Endothelial cell of umbilical vein (primary cell): ENCODE data around the gene IMPDH2. TPM values are rescaled to one million over a fixed set of nuclear protein-coding genes. Genes with fewer than 3 reads are reported as not detected.

Experiments used
- BruUV-seq: library from RNA; stranded (reverse); fragments of 400-500 nt; replicated peaks from 2 replicates; lab custom pipeline; 2021; lab: Mats Ljungman, UMichigan
- CTCF ChIA-PET: fragments of 300-600, 350-600 bp; sonication (Branson Sonifier 250); formaldehyde crosslinking; loops from one replicate; lab custom pipeline; 2021; ENCODE audit warnings: antibody characterized with exemption, inconsistent platforms; lab: Charles Lee
- POLR2A ChIA-PET: fragments of 300-600, 350-600 bp; sonication (Branson Sonifier 250); formaldehyde crosslinking; loops from one replicate; lab custom pipeline; 2021; ENCODE audit warnings: antibody characterized with exemption, inconsistent platforms; lab: Charles Lee
- DNase-seq: peaks from one replicate; pipeline ENCODE4 v3.0.0-alpha.2; 2011; ENCODE audit warnings: low read depth, low spot score
- FAIRE-seq: peaks from 2 replicates; lab custom pipeline; 2011; peaks lifted over from hg19 to GRCh38; lab: Jason Lieb, UNC
- H2AFZ ChIP-seq: 2 replicates; pipeline ENCODE4 v1.6.0; 2012; ENCODE audit warnings: low read depth, low read length, control low read depth, inconsistent platforms
- H3K27ac ChIP-seq: 2 replicates; pipeline ENCODE4 v1.5.1; 2011; ENCODE audit warnings: low read depth, mild to moderate bottlenecking, control low read depth, low read length, moderate library complexity; ENCODE audit not compliant: insufficient read depth
- H3K27me3 ChIP-seq, 2 experiments: 2 replicates each; pipeline versions ENCODE4 v1.6.0 to v1.6.1; 2011; ENCODE audit warnings: low read length in 2 of 2, mixed read lengths in 1 of 2; ENCODE audit not compliant: control insufficient read depth in 2 of 2, insufficient read depth in 2 of 2
- H3K36me3 ChIP-seq, 2 experiments: 2 replicates in 1 of 2; 3 replicates in 1 of 2; pipeline ENCODE4 v1.5.1; 2011; ENCODE audit warnings: low read length in 2 of 2, mild to moderate bottlenecking in 1 of 2, moderate library complexity in 1 of 2; ENCODE audit not compliant: control insufficient read depth in 2 of 2, insufficient read depth in 2 of 2; ENCODE audit errors: extremely low read depth in 1 of 2
- H3K4me1 ChIP-seq: 3 replicates; pipeline ENCODE4 v1.5.1; 2011; ENCODE audit warnings: mild to moderate bottlenecking, low read length; ENCODE audit not compliant: control insufficient read depth, insufficient read depth; ENCODE audit errors: extremely low read depth
- H3K4me2 ChIP-seq: 2 replicates; pipeline ENCODE4 v1.6.1; 2011; ENCODE audit warnings: low read length, control low read depth, mixed read lengths; ENCODE audit not compliant: insufficient read depth
- H3K4me3 ChIP-seq, 3 experiments: fragments of 200-600 bp in 1 of 3; sonication (generic), shearing (Covaris generic) in 1 of 3; replicated peaks in 1 of 3; 2 replicates each; pipeline ENCODE4 v1.5.1; 2011 to 2016; ENCODE audit warnings: control low read depth in 3 of 3, low read length in 3 of 3, mild to moderate bottlenecking in 2 of 3, inconsistent platforms in 1 of 3, low read depth in 1 of 3, moderate library complexity in 1 of 3; ENCODE audit not compliant: insufficient read depth in 1 of 3
- H3K79me2 ChIP-seq: 2 replicates; pipeline ENCODE4 v1.6.0; 2012; ENCODE audit warnings: low read length, inconsistent platforms; ENCODE audit not compliant: control insufficient read depth, insufficient read depth
- H3K9ac ChIP-seq: replicated peaks from 2 replicates; pipeline ENCODE3; 2011; ENCODE audit warnings: low read length, control low read depth; ENCODE audit not compliant: insufficient read depth; ENCODE audit errors: extremely low read depth
- H3K9me1 ChIP-seq: replicated peaks from 3 replicates; pipeline ENCODE4 v1.6.0; 2011; ENCODE audit warnings: mild to moderate bottlenecking, low read length; ENCODE audit not compliant: control insufficient read depth, insufficient read depth; ENCODE audit errors: extremely low read depth
- H3K9me3 ChIP-seq: replicated peaks from 2 replicates; pipeline ENCODE4 v1.5.1; 2012; ENCODE audit warnings: low read length, inconsistent platforms; ENCODE audit not compliant: control insufficient read depth, insufficient read depth
- H4K20me1 ChIP-seq: replicated peaks from 2 replicates; pipeline ENCODE3; 2011; ENCODE audit warnings: mild to moderate bottlenecking, low read length; ENCODE audit not compliant: control insufficient read depth, insufficient read depth; ENCODE audit errors: extremely low read depth
- EZH2 ChIP-seq: IDR thresholded peaks from 2 replicates; pipeline ENCODE4 v1.6.1; 2012; ENCODE audit warnings: borderline replicate concordance, low read depth, mild to moderate bottlenecking, moderate library complexity, low read length, inconsistent platforms; ENCODE audit not compliant: severe bottlenecking
- FOS ChIP-seq: IDR thresholded peaks from 2 replicates; pipeline ENCODE4 v1.6.1; 2011; ENCODE audit warnings: mild to moderate bottlenecking, low read length, moderate library complexity, borderline replicate concordance; ENCODE audit not compliant: insufficient read depth
- GATA2 ChIP-seq: IDR thresholded peaks from 2 replicates; pipeline ENCODE4 v1.7.0; 2011; ENCODE audit warnings: low read depth, mild to moderate bottlenecking, moderate library complexity, mixed read lengths, low read length; ENCODE audit not compliant: insufficient read length, insufficient read depth
- JUN ChIP-seq: IDR thresholded peaks from 2 replicates; pipeline ENCODE4 v1.6.1; 2011; ENCODE audit warnings: borderline replicate concordance, low read depth; ENCODE audit not compliant: insufficient read length, insufficient read depth
- MYC ChIP-seq: IDR thresholded peaks from one replicate; pipeline ENCODE4 v1.6.1; 2011; ENCODE audit warnings: mild to moderate bottlenecking, low read depth, low read length
- POLR2A ChIP-seq: IDR thresholded peaks from 2 replicates; pipeline ENCODE4 v1.6.1; 2012; ENCODE audit warnings: low read depth, mild to moderate bottlenecking, control low read depth, low read length
- POLR2AphosphoS5 ChIP-seq: IDR thresholded peaks from 2 replicates; pipeline ENCODE4 v1.6.1; 2012; ENCODE audit warnings: low read depth, mild to moderate bottlenecking, control low read depth, low read length, moderate library complexity; ENCODE audit not compliant: insufficient read depth
- dilution Hi-C: fragments of 300-500 bp; cut with MboI; formaldehyde crosslinking; loops from one replicate; pipeline ENCODE4 v1.15.0; 2019; ENCODE audit warnings: low sequenced_read_pairs; ENCODE audit not compliant: extremely low pct_ligation_motif_present
- intact Hi-C: fragments of 100-400 bp; cut with micrococcal nuclease; formaldehyde crosslinking; loops from one replicate; pipeline ENCODE4 v1.10.0; 2022
- polyA plus RNA-seq, 4 experiments: library from polyadenylated mRNA; depleted of rRNA in 3 of 4; stranded (reverse) in 3 of 4; unstranded in 1 of 4; fragments of >200 nt; gene quantifications; 2 replicates each; pipeline versions ENCODE4 v1.2.1 to v1.2.3, GENCODE V29; 2011 to 2012; ENCODE audit warnings: missing spikeins in 1 of 4
- total RNA-seq: library from RNA; stranded (reverse); gene quantifications from 2 replicates; pipeline ENCODE4 v1.2.3, GENCODE V29; 2021
- TF ChIP-seq, protein P1 (sequence below), 2 donors: IDR thresholded peaks; 1 replicate in 1 of 2; 2 replicates in 1 of 2; pipeline ENCODE4 v1.5.1; 2011; ENCODE audit warnings: low read length in 2 of 2, mild to moderate bottlenecking in 2 of 2, moderate library complexity in 2 of 2, control low read depth in 1 of 2, inconsistent platforms in 1 of 2, low read depth in 1 of 2; ENCODE audit not compliant: insufficient read depth in 1 of 2; ENCODE audit errors: extremely low read depth in 1 of 2
- TF ChIP-seq, protein P2 (sequence below): IDR thresholded peaks from 2 replicates; pipeline ENCODE4 v1.6.1; 2011; ENCODE audit not compliant: insufficient read depth, insufficient read length

IMPDH2 gene
- total and polyA plus RNA-seq, 2 donors (not counting 3 experiments of a cell fraction or from before 2014, with no cell fraction given) = 167 to 189 TPM

DNA sequence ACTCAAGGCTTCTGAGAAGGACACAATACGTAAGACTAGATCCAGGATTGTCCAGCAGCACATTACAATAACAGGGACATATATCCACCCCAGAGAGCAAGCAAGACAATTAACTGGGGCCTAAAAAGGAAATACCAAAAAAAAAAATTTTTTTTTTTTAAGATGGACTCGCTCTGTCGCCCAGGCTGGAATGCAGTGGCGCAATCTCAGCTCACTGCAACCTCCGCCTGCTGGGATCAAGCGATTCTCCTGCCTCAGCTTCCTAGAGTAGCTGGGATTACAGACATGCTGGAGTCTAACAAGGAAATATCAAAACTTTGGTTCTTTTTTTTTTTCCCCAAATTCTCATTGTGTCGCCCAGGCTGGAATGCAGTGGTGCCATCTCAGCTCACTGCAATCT, 28.8 kb upstream of the IMPDH2 start:
- intact Hi-C loops (no loop called here), dilution Hi-C loops (no loop called here)
- DNase-seq = no peak
- Histone ChIP-seq H3K36me3 (peaks cover 14 to 25% of the 10 kb centered on the region in 2 experiments), H3K79me2 (peaks cover 11% of the 10 kb centered on the region), H3K27me3 (no peaks in the 10 kb centered on the region), H3K27ac (no peak overlapping the region), H3K4me3 (no peak overlapping the region), H2AFZ (no peak overlapping the region), H3K9ac (no peak overlapping the region), H3K4me2 (no peak overlapping the region), H4K20me1 (no peaks in the 10 kb centered on the region), H3K9me1 (no peaks in the 10 kb centered on the region), H3K4me1 (no peaks in the 10 kb centered on the region), H3K9me3 (no peaks in the 10 kb centered on the region)
- ChIA-PET POLR2A (interaction anchor here (0.6 kb wide), 1 partner anchor 23 kb away, joined by 4 read pairs; no protein-coding TSS in a partner anchor), CTCF (no interaction called here)
- BruUV-seq = no TSS peak
- TF ChIP-seq, protein P1, sequence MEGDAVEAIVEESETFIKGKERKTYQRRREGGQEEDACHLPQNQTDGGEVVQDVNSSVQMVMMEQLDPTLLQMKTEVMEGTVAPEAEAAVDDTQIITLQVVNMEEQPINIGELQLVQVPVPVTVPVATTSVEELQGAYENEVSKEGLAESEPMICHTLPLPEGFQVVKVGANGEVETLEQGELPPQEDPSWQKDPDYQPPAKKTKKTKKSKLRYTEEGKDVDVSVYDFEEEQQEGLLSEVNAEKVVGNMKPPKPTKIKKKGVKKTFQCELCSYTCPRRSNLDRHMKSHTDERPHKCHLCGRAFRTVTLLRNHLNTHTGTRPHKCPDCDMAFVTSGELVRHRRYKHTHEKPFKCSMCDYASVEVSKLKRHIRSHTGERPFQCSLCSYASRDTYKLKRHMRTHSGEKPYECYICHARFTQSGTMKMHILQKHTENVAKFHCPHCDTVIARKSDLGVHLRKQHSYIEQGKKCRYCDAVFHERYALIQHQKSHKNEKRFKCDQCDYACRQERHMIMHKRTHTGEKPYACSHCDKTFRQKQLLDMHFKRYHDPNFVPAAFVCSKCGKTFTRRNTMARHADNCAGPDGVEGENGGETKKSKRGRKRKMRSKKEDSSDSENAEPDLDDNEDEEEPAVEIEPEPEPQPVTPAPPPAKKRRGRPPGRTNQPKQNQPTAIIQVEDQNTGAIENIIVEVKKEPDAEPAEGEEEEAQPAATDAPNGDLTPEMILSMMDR (IDR thresholded peaks at IDR 0.05; ENCODE audit: extremely low read depth in 1 of 2, insufficient read depth in 1 of 2, low read depth in 1 of 2, low read length in 2 of 2) = no peak
- no peak for TF ChIP-seq POLR2A
- no peak for TF ChIP-seq EZH2
- TF ChIP-seq FOS = no peak
- TF ChIP-seq JUN = no peak
- TF ChIP-seq POLR2AphosphoS5 = no peak
- no peak for TF ChIP-seq GATA2
- TF ChIP-seq, protein P2, sequence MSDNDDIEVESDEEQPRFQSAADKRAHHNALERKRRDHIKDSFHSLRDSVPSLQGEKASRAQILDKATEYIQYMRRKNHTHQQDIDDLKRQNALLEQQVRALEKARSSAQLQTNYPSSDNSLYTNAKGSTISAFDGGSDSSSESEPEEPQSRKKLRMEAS = no peak
- no peak for TF ChIP-seq MYC
- no peak for FAIRE-seq
